Activated CD8-positive, alpha-beta memory T cell treated with anti-CD3 and anti-CD28 coated beads for 48 hours (primary cell): ENCODE results near the gene TLR5.

ENCODE experiments used
- DNase-seq, 3 experiments: peaks; one replicate each; pipeline ENCODE4 v3.0.0-alpha.2; 2020; ENCODE audit warnings: low read depth in 2 of 3, low spot score in 2 of 3

The TLR5 gene

GRCh38 chr1:223068900-223069665 lies 74.0 kb downstream of the TLR5 start:
- DNase-seq = no peak

GRCh38 chr1:223067914-223068313 lies 75.1 kb downstream of the TLR5 start:
- no peak for DNase-seq

- DNase-seq = no peak
These were observed 76.6 kb downstream of the TLR5 start for GRCh38 chr1:223066415-223066814.

GRCh38 chr1:223062177-223062576 lies 80.9 kb downstream of the TLR5 start:
- no peak for DNase-seq

GRCh38 chr1:223059526-223059925 lies 83.5 kb downstream of the TLR5 start:
- no peak for DNase-seq
